Progenitor cell of endocrine pancreas (in vitro differentiated cells): Measurements from ENCODE around the gene RUNX1. TPM values are rescaled to one million over a fixed set of nuclear protein-coding genes. Genes with fewer than 3 reads are reported as not detected.

Source experiments
- DNase-seq: peaks from one replicate; pipeline ENCODE4 v3.0.0; 2021; ENCODE audit warnings: low spot score; ENCODE audit not compliant: unreplicated experiment
- H3K27ac Mint-ChIP-seq: 2 replicates; pipeline ENCODE4 v1.8.0; 2021; ENCODE audit warnings: mild to moderate bottlenecking, moderate library complexity, mixed read lengths
- H3K27me3 Mint-ChIP-seq: 2 replicates; pipeline ENCODE4 v1.8.0; 2021; ENCODE audit warnings: mixed read lengths
- H3K36me3 Mint-ChIP-seq: 2 replicates; pipeline ENCODE4 v1.8.0; 2022; ENCODE audit warnings: mixed read lengths; ENCODE audit not compliant: insufficient read depth
- H3K4me1 Mint-ChIP-seq: 2 replicates; pipeline ENCODE4 v1.8.0; 2021; ENCODE audit warnings: low read depth, mixed read lengths
- H3K4me3 Mint-ChIP-seq: 2 replicates; pipeline ENCODE4 v1.8.0; 2021; ENCODE audit warnings: low read depth, mild to moderate bottlenecking, moderate library complexity, mixed read lengths
- H3K9me3 Mint-ChIP-seq: 2 replicates; pipeline ENCODE4 v1.8.0; 2021; ENCODE audit warnings: low read depth, mixed read lengths
- CTCF ChIP-seq: fragments of 200-600 bp; sonication (generic); IDR thresholded peaks from one replicate; pipeline ENCODE4 v1.5.0; 2021; ENCODE audit warnings: antibody characterized with exemption, mild to moderate bottlenecking; ENCODE audit not compliant: unreplicated experiment
- total RNA-seq: library from RNA; stranded (reverse); gene quantifications from 2 replicates; pipeline ENCODE4 v1.2.1, GENCODE V29; 2021

RUNX1 gene
- total RNA-seq, 1 donor from 2014 or later = 7.1 TPM

- peaks cover 79% of the 10 kb centered on the region for H3K27me3 Mint-ChIP-seq
- peaks cover 12% of the 10 kb centered on the region for H3K4me1 Mint-ChIP-seq
- no peak for TF ChIP-seq CTCF
- no peaks in the 10 kb centered on the region for H3K9me3 Mint-ChIP-seq
- no peak overlapping the region for H3K4me3 Mint-ChIP-seq
- DNase-seq = no peak
- no peaks in the 10 kb centered on the region for H3K36me3 Mint-ChIP-seq
- no peak overlapping the region for H3K27ac Mint-ChIP-seq
Measured at GRCh38 chr21:34913811-34914210, 135.3 kb downstream of the RUNX1 start.

- Mint-ChIP-seq H3K4me3 (no peak overlapping the region), H3K36me3 (no peaks in the 10 kb centered on the region), H3K9me3 (no peaks in the 10 kb centered on the region), H3K27me3 (peaks cover 87% of the 10 kb centered on the region), H3K4me1 (peaks cover 22% of the 10 kb centered on the region), H3K27ac (no peak overlapping the region)
- TF ChIP-seq CTCF = no peak
- no peak for DNase-seq
Measured at GRCh38 chr21:34912022-34912945, 136.8 kb downstream of the RUNX1 start.

GRCh38 chr21:34911360-34911759 is 137.7 kb downstream of the RUNX1 start:
- Mint-ChIP-seq H3K4me1 (peaks cover 22% of the 10 kb centered on the region), H3K4me3 (no peak overlapping the region), H3K9me3 (no peaks in the 10 kb centered on the region), H3K27ac (no peak overlapping the region), H3K36me3 (no peaks in the 10 kb centered on the region), H3K27me3 (peaks cover 90% of the 10 kb centered on the region)
- DNase-seq = no peak
- no peak for TF ChIP-seq CTCF

- Mint-ChIP-seq H3K4me1 (peaks cover 20% of the 10 kb centered on the region), H3K4me3 (no peak overlapping the region), H3K27ac (no peak overlapping the region), H3K36me3 (no peaks in the 10 kb centered on the region), H3K27me3 (peaks cover 92% of the 10 kb centered on the region), H3K9me3 (no peaks in the 10 kb centered on the region)
- DNase-seq = no peak
- no peak for TF ChIP-seq CTCF
Measured at GRCh38 chr21:34910396-34910795, 138.7 kb downstream of the RUNX1 start.

GRCh38 chr21:34909492-34910292 is 139.4 kb downstream of the RUNX1 start:
- Mint-ChIP-seq H3K27me3 (peaks cover 93% of the 10 kb centered on the region), H3K27ac (no peak overlapping the region)
- TF ChIP-seq CTCF = no peak

More at GRCh38 chr21:34909492-34910292, 139.4 kb downstream of the RUNX1 start:
- Mint-ChIP-seq H3K36me3 (no peaks in the 10 kb centered on the region), H3K4me1 (peaks cover 20% of the 10 kb centered on the region), H3K9me3 (no peaks in the 10 kb centered on the region), H3K4me3 (no peak overlapping the region)
- DNase-seq = no peak
